ENCODE data around the gene FAM184B. TPM values are rescaled to one million over a fixed set of nuclear protein-coding genes. Genes with fewer than 3 reads are reported as not detected.

Gene FAM184B
- total RNA-seq, 1 experiment from 2014 or later, result 0.09 TPM

GRCh38 chr4:17736484-17736883, 44.9 kb downstream of the FAM184B start:
- H3K36me3 Mint-ChIP-seq (ENCODE audit: insufficient read depth in 1 of 3, low read depth in 3 of 3), result no peaks in the 10 kb centered on the region; a peak in 1 of 7 replicates
- no peak overlapping the region for H2AFZ ChIP-seq (ENCODE audit: low read length)
- no peak overlapping the region for H2AK5ac ChIP-seq (ENCODE audit: insufficient read length, low read length)
- no peak for TF ChIP-seq CTCF (conservative IDR thresholded peaks at IDR 0.05)
- H2BK5ac ChIP-seq (ENCODE audit: insufficient read length, low read length), result no peak overlapping the region
- no peak overlapping the region for H3K18ac ChIP-seq (ENCODE audit: insufficient read length, low read depth, low read length)
- H3K4me1 Mint-ChIP-seq, result peaks cover 8 to 13% of the 10 kb centered on the region in 2 experiments
- H4K8ac ChIP-seq (replicated peaks; ENCODE audit: insufficient read length, low read depth, low read length), result no peak overlapping the region
- H3K56ac ChIP-seq (ENCODE audit: insufficient read length, low read depth, low read length), result no peak overlapping the region
- H4K5ac ChIP-seq (ENCODE audit: insufficient read length, low read depth, low read length), result no peak overlapping the region
- no peak overlapping the region for H3K9ac ChIP-seq (ENCODE audit: extremely low read depth, insufficient read length, low read length)
- no CpG with 5 or more reads among the region's 2 CpGs for WGBS (ENCODE audit: extremely low coverage, insufficient read length, low lambda C conversion rate)
- H3T11ph ChIP-seq (ENCODE audit: low read length), result no peak overlapping the region
- no peaks in the 10 kb centered on the region for H3K23me2 ChIP-seq (ENCODE audit: insufficient read length, low read depth, low read length, poor library complexity, severe bottlenecking)
- H3K4me1 ChIP-seq (ENCODE audit: insufficient read depth, low read length), result no peaks in the 10 kb centered on the region
- H3K27ac ChIP-seq (ENCODE audit: insufficient read length, low read depth, low read length), result no peak overlapping the region
- H2BK120ac ChIP-seq (ENCODE audit: low read depth, low read length, poor library complexity, severe bottlenecking), result no peak overlapping the region
- H3K27ac Mint-ChIP-seq, result no peak overlapping the region
- H3K27me3 Mint-ChIP-seq (ENCODE audit: low read depth), result peaks cover 8% of the 10 kb centered on the region
- H2BK20ac ChIP-seq (ENCODE audit: low read depth, low read length, poor library complexity, severe bottlenecking), result no peak overlapping the region
- H3K14ac ChIP-seq (ENCODE audit: insufficient read depth, low read length), result no peak overlapping the region; the same call in 1 of the 2 replicates
- H4K20me1 ChIP-seq (ENCODE audit: control insufficient read depth, insufficient read depth, insufficient read length), result no peaks in the 10 kb centered on the region
- no peaks in the 10 kb centered on the region for H3K9me3 ChIP-seq (ENCODE audit: control insufficient read depth, low read depth, low read length)
- H3K4ac ChIP-seq (ENCODE audit: low read depth, low read length), result no peak overlapping the region
- no peaks in the 10 kb centered on the region for H3K79me2 ChIP-seq (ENCODE audit: insufficient read depth, low read length)
- H3K9me3 Mint-ChIP-seq, result no peaks in the 10 kb centered on the region
- no peak overlapping the region for H3K23ac ChIP-seq (ENCODE audit: insufficient read length, low read depth, low read length)
- H3K27me3 ChIP-seq (ENCODE audit: insufficient read depth, low read length), result no peaks in the 10 kb centered on the region
- DNase-seq, result no peak
- no peaks in the 10 kb centered on the region for H3K79me1 ChIP-seq (ENCODE audit: insufficient read depth, low read depth, low read length, poor library complexity, severe bottlenecking)
- H3K4me3 Mint-ChIP-seq, result no peak overlapping the region
- no peak overlapping the region for H2BK12ac ChIP-seq (ENCODE audit: insufficient read length, low read depth, low read length)
- H4K91ac ChIP-seq (ENCODE audit: insufficient read length, low read depth, low read length), result no peak overlapping the region
- no peak overlapping the region for H2BK15ac ChIP-seq (ENCODE audit: low read depth, low read length)
- no peak overlapping the region for H3K4me2 ChIP-seq (ENCODE audit: insufficient read depth, insufficient read length, low read length)
